Measurements from ENCODE around the gene SYT13.
A peak's percentile ranks its signal among the peaks of the same experiment; 100 is the strongest.
"Not testable (repeated sequence)": the region's sequence is repeated elsewhere in the genome, so short reads cannot be mapped to it uniquely, and the experiment has no call there.

Gene SYT13

GRCh38 chr11:45272701-45273100, 13.4 kb downstream of the SYT13 start:
- no peak for DNase-seq (ENCODE audit: low read depth)

GRCh38 chr11:45270946-45271716, 15.0 kb downstream of the SYT13 start:
- DNase-seq (ENCODE audit: low read depth) = no peak

- no peak for DNase-seq (ENCODE audit: low read depth)
These were observed 16.5 kb downstream of the SYT13 start for GRCh38 chr11:45269678-45270077.

GRCh38 chr11:45267652-45268299, 18.4 kb downstream of the SYT13 start:
- no peak for DNase-seq (ENCODE audit: low read depth)

GRCh38 chr11:45267052-45267451, 19.1 kb downstream of the SYT13 start:
- no peak for DNase-seq (ENCODE audit: low read depth)

GRCh38 chr11:45266676-45267020, 19.5 kb downstream of the SYT13 start:
- no peak for DNase-seq (ENCODE audit: low read depth)

GRCh38 chr11:45265969-45266675, 20.0 kb downstream of the SYT13 start:
- no peak for DNase-seq (ENCODE audit: low read depth)

GRCh38 chr11:45264839-45265515, 21.2 kb downstream of the SYT13 start:
- peak; percentile 29 for DNase-seq (ENCODE audit: low read depth)

- no peak for DNase-seq (ENCODE audit: low read depth)
These were observed 22.4 kb downstream of the SYT13 start for GRCh38 chr11:45263773-45264172.

GRCh38 chr11:45262900-45263299, 23.2 kb downstream of the SYT13 start:
- DNase-seq (ENCODE audit: low read depth) = no peak

GRCh38 chr11:45260071-45260470, 26.1 kb downstream of the SYT13 start:
- DNase-seq (ENCODE audit: low read depth) = no peak

- no peak for DNase-seq (ENCODE audit: low read depth)
These were observed 26.5 kb downstream of the SYT13 start for GRCh38 chr11:45259592-45259991.

GRCh38 chr11:45258982-45259530, 27.1 kb downstream of the SYT13 start:
- DNase-seq (ENCODE audit: low read depth) = no peak

GRCh38 chr11:45254070-45254469, 32.1 kb downstream of the SYT13 start:
- no peak for DNase-seq (ENCODE audit: low read depth)

GRCh38 chr11:45253640-45254039, 32.5 kb downstream of the SYT13 start:
- no peak for DNase-seq (ENCODE audit: low read depth)

GRCh38 chr11:45252877-45253276, 33.3 kb downstream of the SYT13 start:
- no peak for DNase-seq (ENCODE audit: low read depth)

GRCh38 chr11:45252134-45252856, 33.8 kb downstream of the SYT13 start:
- no peak for DNase-seq (ENCODE audit: low read depth)

GRCh38 chr11:45250035-45250718, 36.0 kb downstream of the SYT13 start:
- DNase-seq (ENCODE audit: low read depth) = no peak

- DNase-seq (ENCODE audit: low read depth) = not testable (repeated sequence)
These were observed 36.8 kb downstream of the SYT13 start for GRCh38 chr11:45249372-45249771.

- no peak for DNase-seq (ENCODE audit: low read depth)
These were observed 37.6 kb downstream of the SYT13 start for GRCh38 chr11:45248501-45249011.

GRCh38 chr11:45247433-45247832, 38.7 kb downstream of the SYT13 start:
- no peak for DNase-seq (ENCODE audit: low read depth)
